HepG2 (cell line): Measurements from ENCODE around the gene CEACAM21. TPM values are rescaled to one million over a fixed set of nuclear protein-coding genes. Genes with fewer than 3 reads are reported as not detected.

ENCODE experiments used
- ERF ChIP-seq: IDR thresholded peaks from 2 replicates; pipeline ENCODE4 v1.6.1; 2018; ENCODE audit warnings: missing biosample characterization, missing genetic modification reagents
- GZF1 ChIP-seq: sonication (generic); formaldehyde crosslinking; IDR thresholded peaks from 2 replicates; pipeline ENCODE4 v1.5.1; 2020; ENCODE audit warnings: mild to moderate bottlenecking, missing genetic modification reagents
- HNF4A ChIP-seq: sonication (generic); formaldehyde crosslinking; IDR thresholded peaks from 2 replicates; pipeline ENCODE4 v1.4.0; 2020; ENCODE audit warnings: missing genetic modification reagents
- HOXA7 ChIP-seq: sonication (generic); formaldehyde crosslinking; IDR thresholded peaks from 2 replicates; pipeline ENCODE4 v1.8.1; 2022; ENCODE audit warnings: mild to moderate bottlenecking, missing genetic modification reagents, moderate library complexity
- JUND ChIP-seq: sonication (generic); formaldehyde crosslinking; IDR thresholded peaks from 2 replicates; pipeline ENCODE4 v1.8.0; 2022; ENCODE audit warnings: mild to moderate bottlenecking, missing genetic modification reagents
- KLF6 ChIP-seq: IDR thresholded peaks from 2 replicates; pipeline ENCODE4 v1.8.0; 2016; ENCODE audit warnings: missing biosample characterization, missing genetic modification reagents
- SOX13 ChIP-seq, 3 experiments: fragments of 450-650 bp in 1 of 3; sonication (generic) in 1 of 3; formaldehyde crosslinking in 1 of 3; IDR thresholded peaks in 2 of 3; conservative IDR thresholded peaks in 1 of 3; 2 replicates each; pipeline versions ENCODE4 v1.5.0 to v1.6.1; 2016 to 2020; ENCODE audit warnings: antibody characterized with exemption in 1 of 3, mild to moderate bottlenecking in 1 of 3, missing compliant biosample characterization in 1 of 3, missing genetic modification reagents in 1 of 3, moderate library complexity in 1 of 3
- YEATS2 ChIP-seq: sonication (generic); formaldehyde crosslinking; IDR thresholded peaks from 2 replicates; pipeline ENCODE4 v1.4.0; 2020; ENCODE audit warnings: missing genetic modification reagents, borderline replicate concordance
- ZEB1 ChIP-seq: IDR thresholded peaks from 2 replicates; pipeline ENCODE4 v1.6.1; 2012; ENCODE audit warnings: mild to moderate bottlenecking, low read depth, inconsistent platforms; ENCODE audit not compliant: insufficient replicate concordance
- polyA plus RNA-seq, 8 experiments: library from polyadenylated mRNA; depleted of rRNA in 3 of 8; stranded (reverse) in 7 of 8; unstranded in 1 of 8; fragments of >200 nt; fragmentation: Illumina TruSeq in 4 of 8; extraction: Trizol in 4 of 8; gene quantifications; 2 replicates each; pipeline versions ENCODE4 v1.2.1 to v1.2.3, GENCODE V29; 2011 to 2016; ENCODE audit warnings: low read depth in 4 of 8, missing spikeins in 1 of 8, mixed read lengths in 1 of 8; ENCODE audit not compliant: insufficient read depth in 1 of 8
- total RNA-seq, 5 experiments: library from RNA; depleted of rRNA; stranded (reverse); fragments of >200 nt; fragmentation: Illumina TruSeq; extraction: Trizol; gene quantifications; 2 replicates each; pipeline ENCODE4 v1.2.3, GENCODE V29; 2016; ENCODE audit warnings: low read depth in 1 of 5
- TF ChIP-seq, protein P1 (sequence below): sonication (generic); formaldehyde crosslinking; IDR thresholded peaks from 2 replicates; pipeline ENCODE4 v1.5.0; 2020; ENCODE audit warnings: missing genetic modification reagents
- TF ChIP-seq, protein P2 (sequence below): sonication (generic); formaldehyde crosslinking; IDR thresholded peaks from 2 replicates; pipeline ENCODE4 v1.5.0; 2020; ENCODE audit warnings: missing genetic modification reagents
- TF ChIP-seq, protein P3 (sequence below): sonication (generic); formaldehyde crosslinking; IDR thresholded peaks from 2 replicates; pipeline ENCODE4 v1.8.0; 2022; ENCODE audit warnings: low read depth, missing genetic modification reagents
- TF ChIP-seq, protein P4 (sequence below): sonication (generic); formaldehyde crosslinking; IDR thresholded peaks from 2 replicates; pipeline ENCODE4 v1.5.1; 2020; ENCODE audit warnings: mild to moderate bottlenecking, missing genetic modification reagents
- TF ChIP-seq, protein P5 (sequence below): sonication (generic); formaldehyde crosslinking; conservative IDR thresholded peaks from 2 replicates; pipeline ENCODE4 v1.4.0; 2020; ENCODE audit warnings: missing genetic modification reagents
- TF ChIP-seq, protein P6 (sequence below): sonication (generic); formaldehyde crosslinking; conservative IDR thresholded peaks from 2 replicates; pipeline ENCODE4 v1.4.0; 2020; ENCODE audit warnings: missing genetic modification reagents

Gene CEACAM21
- total and polyA plus RNA-seq, 2 of the 13 experiments (the other 11 are each of a cell fraction or from before 2014, with no cell fraction given): 0.05 TPM; not detected in 1

DNA sequence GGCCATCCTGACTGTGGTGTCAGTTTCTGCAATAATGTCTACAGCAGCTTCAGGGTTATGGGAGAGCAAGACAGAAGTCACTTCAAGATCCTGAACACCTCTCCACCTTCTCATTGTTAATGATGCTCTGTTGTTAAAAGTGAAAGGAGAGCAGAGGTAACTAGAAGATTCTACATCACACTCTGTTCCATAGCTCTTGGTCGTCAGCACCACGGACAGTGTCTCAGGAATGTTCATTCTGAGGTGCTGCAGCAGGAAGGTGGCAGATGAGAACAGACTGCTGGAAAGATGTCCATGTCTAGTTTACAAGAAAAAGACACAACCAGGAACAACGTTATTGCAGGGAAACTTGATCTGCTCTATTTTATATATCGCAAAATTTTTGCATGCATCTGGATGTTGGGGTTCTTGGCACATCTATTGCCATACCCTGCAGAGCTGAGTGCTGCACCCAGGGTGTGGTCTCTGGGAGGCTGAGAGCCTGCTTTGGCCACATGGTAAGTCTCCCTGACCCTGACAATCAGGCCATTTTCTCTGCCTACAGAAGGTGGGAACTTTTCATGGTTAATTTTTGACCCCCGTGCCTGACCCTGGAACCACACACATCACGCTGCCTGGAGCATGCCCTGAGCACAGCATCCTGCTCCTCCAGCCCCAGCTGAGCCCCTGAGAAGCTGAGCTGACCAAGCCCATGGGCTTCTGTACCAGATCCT lies 12.7 kb downstream of the CEACAM21 start (continued):
- TF ChIP-seq JUND (CRISPR knock-in tag) (no peak), ERF (CRISPR knock-in tag) (peak; percentile 67; the same call in 1 of the 2 replicates), SOX13 (IDR thresholded peaks at IDR 0.05) (no peak), SOX13 (CRISPR knock-in tag; conservative IDR thresholded peaks at IDR 0.05 in 1 of 2, IDR thresholded peaks at IDR 0.05 in 1 of 2) (0 out of 4 replicates have a peak, but pooled peaks of 1 of the 2 experiments have one; percentile 22), KLF6 (CRISPR knock-in tag) (peak; percentile 81; the same call in 1 of the 2 replicates), HNF4A (no peak), ZEB1 (no peak), GZF1 (no peak), HOXA7 (0 out of 2 replicates have a peak, but pooled peaks have one; percentile 34), YEATS2 (CRISPR knock-in tag) (peak; percentile 46; the same call in 1 of the 2 replicates)
- TF ChIP-seq, protein P1, sequence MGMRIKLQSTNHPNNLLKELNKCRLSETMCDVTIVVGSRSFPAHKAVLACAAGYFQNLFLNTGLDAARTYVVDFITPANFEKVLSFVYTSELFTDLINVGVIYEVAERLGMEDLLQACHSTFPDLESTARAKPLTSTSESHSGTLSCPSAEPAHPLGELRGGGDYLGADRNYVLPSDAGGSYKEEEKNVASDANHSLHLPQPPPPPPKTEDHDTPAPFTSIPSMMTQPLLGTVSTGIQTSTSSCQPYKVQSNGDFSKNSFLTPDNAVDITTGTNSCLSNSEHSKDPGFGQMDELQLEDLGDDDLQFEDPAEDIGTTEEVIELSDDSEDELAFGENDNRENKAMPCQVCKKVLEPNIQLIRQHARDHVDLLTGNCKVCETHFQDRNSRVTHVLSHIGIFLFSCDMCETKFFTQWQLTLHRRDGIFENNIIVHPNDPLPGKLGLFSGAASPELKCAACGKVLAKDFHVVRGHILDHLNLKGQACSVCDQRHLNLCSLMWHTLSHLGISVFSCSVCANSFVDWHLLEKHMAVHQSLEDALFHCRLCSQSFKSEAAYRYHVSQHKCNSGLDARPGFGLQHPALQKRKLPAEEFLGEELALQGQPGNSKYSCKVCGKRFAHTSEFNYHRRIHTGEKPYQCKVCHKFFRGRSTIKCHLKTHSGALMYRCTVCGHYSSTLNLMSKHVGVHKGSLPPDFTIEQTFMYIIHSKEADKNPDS (CRISPR knock-in tag): no peak
- TF ChIP-seq, protein P2, sequence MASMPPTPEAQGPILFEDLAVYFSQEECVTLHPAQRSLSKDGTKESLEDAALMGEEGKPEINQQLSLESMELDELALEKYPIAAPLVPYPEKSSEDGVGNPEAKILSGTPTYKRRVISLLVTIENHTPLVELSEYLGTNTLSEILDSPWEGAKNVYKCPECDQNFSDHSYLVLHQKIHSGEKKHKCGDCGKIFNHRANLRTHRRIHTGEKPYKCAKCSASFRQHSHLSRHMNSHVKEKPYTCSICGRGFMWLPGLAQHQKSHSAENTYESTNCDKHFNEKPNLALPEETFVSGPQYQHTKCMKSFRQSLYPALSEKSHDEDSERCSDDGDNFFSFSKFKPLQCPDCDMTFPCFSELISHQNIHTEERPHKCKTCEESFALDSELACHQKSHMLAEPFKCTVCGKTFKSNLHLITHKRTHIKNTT (CRISPR knock-in tag): no peak
- TF ChIP-seq, protein P3, sequence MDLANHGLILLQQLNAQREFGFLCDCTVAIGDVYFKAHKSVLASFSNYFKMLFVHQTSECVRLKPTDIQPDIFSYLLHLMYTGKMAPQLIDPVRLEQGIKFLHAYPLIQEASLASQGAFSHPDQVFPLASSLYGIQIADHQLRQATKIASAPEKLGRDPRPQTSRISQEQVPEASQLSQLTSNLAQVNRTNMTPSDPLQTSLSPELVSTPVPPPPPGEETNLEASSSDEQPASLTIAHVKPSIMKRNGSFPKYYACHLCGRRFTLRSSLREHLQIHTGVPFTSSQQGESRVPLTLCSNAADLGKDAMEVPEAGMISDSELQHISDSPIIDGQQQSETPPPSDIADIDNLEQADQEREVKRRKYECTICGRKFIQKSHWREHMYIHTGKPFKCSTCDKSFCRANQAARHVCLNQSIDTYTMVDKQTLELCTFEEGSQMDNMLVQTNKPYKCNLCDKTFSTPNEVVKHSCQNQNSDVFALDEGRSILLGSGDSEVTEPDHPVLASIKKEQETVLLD: 0 out of 2 replicates have a peak, but pooled peaks have one; percentile 33
- TF ChIP-seq, protein P4, sequence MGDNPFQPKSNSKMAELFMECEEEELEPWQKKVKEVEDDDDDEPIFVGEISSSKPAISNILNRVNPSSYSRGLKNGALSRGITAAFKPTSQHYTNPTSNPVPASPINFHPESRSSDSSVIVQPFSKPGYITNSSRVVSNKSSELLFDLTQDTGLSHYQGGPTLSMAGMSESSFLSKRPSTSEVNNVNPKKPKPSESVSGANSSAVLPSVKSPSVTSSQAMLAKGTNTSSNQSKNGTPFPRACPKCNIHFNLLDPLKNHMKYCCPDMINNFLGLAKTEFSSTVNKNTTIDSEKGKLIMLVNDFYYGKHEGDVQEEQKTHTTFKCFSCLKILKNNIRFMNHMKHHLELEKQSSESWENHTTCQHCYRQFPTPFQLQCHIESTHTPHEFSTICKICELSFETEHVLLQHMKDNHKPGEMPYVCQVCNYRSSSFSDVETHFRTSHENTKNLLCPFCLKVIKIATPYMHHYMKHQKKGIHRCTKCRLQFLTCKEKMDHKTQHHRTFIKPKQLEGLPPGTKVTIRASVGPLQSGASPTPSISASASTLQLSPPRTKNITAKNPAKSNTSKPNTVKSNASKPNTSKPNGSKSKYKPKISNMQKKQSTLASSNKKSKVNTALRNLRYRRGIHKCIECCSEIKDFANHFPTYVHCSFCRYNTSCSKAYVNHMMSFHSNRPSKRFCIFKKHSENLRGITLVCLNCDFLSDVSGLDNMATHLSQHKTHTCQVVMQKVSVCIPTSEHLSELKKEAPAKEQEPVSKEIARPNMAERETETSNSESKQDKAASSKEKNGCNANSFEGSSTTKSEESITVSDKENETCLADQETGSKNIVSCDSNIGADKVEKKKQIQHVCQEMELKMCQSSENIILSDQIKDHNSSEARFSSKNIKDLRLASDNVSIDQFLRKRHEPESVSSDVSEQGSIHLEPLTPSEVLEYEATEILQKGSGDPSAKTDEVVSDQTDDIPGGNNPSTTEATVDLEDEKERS (CRISPR knock-in tag): no peak
- TF ChIP-seq, protein P5, sequence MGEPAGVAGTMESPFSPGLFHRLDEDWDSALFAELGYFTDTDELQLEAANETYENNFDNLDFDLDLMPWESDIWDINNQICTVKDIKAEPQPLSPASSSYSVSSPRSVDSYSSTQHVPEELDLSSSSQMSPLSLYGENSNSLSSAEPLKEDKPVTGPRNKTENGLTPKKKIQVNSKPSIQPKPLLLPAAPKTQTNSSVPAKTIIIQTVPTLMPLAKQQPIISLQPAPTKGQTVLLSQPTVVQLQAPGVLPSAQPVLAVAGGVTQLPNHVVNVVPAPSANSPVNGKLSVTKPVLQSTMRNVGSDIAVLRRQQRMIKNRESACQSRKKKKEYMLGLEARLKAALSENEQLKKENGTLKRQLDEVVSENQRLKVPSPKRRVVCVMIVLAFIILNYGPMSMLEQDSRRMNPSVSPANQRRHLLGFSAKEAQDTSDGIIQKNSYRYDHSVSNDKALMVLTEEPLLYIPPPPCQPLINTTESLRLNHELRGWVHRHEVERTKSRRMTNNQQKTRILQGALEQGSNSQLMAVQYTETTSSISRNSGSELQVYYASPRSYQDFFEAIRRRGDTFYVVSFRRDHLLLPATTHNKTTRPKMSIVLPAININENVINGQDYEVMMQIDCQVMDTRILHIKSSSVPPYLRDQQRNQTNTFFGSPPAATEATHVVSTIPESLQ (CRISPR knock-in tag): 0 out of 2 replicates have a peak, but pooled peaks have one; percentile 45
- TF ChIP-seq, protein P6, sequence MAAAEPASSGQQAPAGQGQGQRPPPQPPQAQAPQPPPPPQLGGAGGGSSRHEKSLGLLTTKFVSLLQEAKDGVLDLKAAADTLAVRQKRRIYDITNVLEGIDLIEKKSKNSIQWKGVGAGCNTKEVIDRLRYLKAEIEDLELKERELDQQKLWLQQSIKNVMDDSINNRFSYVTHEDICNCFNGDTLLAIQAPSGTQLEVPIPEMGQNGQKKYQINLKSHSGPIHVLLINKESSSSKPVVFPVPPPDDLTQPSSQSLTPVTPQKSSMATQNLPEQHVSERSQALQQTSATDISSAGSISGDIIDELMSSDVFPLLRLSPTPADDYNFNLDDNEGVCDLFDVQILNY (CRISPR knock-in tag): no peak
